ENCODE data around the gene MCCC2. TPM values are rescaled to one million over a fixed set of nuclear protein-coding genes. Genes with fewer than 3 reads are reported as not detected.
A peak's percentile ranks its signal among the peaks of the same experiment; 100 is the strongest.
"Not testable (repeated sequence)": the region's sequence is repeated elsewhere in the genome, so short reads cannot be mapped to it uniquely, and the experiment has no call there.

The MCCC2 gene
- total and polyA plus RNA-seq, 2 experiments from 2014 or later = 31.9 to 59.1 TPM

DNA sequence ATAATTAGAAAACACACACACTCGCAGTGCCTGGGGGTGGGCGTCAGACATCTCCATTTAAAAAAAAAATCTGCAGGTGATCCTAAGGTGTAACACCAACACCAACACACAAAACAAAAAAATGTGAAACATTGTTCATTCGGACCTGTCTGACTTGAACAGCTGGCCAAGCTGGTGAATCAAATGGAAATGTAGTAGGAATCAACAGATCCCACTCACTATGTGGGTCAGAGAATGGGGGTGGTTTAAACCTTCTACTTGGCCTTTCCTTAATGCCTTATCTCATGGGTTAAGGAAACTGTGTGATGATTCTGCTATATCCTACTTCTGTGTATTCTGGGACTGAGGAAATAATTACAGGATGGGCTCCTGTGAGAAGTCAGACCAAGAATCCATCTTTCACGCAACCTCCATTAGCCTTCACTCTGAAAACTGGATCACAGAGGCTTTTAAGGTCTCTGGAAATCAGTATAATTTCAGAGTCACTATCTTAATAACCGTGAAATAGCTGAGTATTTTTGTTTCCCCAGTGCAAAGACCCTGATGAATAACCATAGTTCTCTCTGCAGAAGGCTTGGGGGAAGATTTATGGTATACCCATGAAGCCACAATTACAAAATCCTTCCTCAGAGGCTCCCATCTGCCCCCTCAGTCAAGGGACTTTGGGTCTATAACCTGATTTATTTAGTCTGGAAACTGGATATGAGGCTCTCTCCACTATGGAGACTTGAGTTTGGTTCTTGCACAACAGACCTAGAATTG lies 17.2 kb upstream of the MCCC2 start (continued):
- TF ChIP-seq CREB1 (CRISPR knock-in tag; IDR thresholded peaks at IDR 0.05; ENCODE audit: low read depth) (no peak), EZH2phosphoT487 (IDR thresholded peaks at IDR 0.05; ENCODE audit: unreplicated experiment) (no peak), NANOG (IDR thresholded peaks at IDR 0.05; ENCODE audit: borderline replicate concordance) (no peak), ZNF114 (CRISPR knock-in tag; IDR thresholded peaks at IDR 0.05) (no peak), ETS1 (IDR thresholded peaks at IDR 0.05) (no peak), ZNF331 (CRISPR knock-in tag; IDR thresholded peaks at IDR 0.05; ENCODE audit: low read depth) (no peak)

DNA sequence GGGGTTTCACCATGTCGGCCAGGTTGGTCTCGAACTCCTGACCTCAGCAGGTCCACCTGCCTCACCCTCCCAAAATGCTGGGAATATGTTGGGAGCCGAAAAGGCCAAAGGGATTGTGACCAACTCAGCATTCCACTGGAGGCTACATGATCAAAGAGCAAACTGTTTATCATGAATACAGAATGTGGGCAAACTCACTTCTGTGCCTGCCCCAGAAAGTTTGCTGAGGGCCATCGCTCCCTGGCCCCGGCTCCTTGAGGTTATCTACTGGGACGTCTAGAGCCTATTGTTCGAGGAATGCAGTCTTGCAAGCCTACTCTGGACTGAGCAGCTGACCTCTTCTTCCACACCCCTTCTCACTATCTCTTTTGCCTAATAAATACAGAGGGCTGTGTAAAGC lies 15.3 kb upstream of the MCCC2 start:
- not testable (repeated sequence) for H3K27ac Mint-ChIP-seq; ATAC-seq; H3K4me3 Mint-ChIP-seq; H3K4me3 ChIP-seq; H3K27me3 Mint-ChIP-seq (ENCODE audit: insufficient read depth, low read depth, poor library complexity); H3K27ac ChIP-seq (ENCODE audit: low read depth); H3K4me1 ChIP-seq (ENCODE audit: insufficient read depth); H3K79me2 ChIP-seq (replicated peaks; ENCODE audit: insufficient read depth); H3K4me2 ChIP-seq; H3F3A ChIP-seq (replicated peaks; ENCODE audit: low read depth); H2AFZ ChIP-seq; H3K9me2 ChIP-seq (ENCODE audit: insufficient read depth); H3K27me3 ChIP-seq (ENCODE audit: insufficient read depth); H4K20me1 ChIP-seq (replicated peaks; ENCODE audit: insufficient read depth); H3K9me3 Mint-ChIP-seq; H3K36me3 Mint-ChIP-seq (ENCODE audit: low read depth); H3K36me3 ChIP-seq (ENCODE audit: insufficient read depth); DNase-seq (ENCODE audit: low spot score)
- H3K4me1 Mint-ChIP-seq = peaks cover 12% of the 10 kb centered on the region

GRCh38 chr5:71573591-71573990 lies 13.5 kb upstream of the MCCC2 start:
- Mint-ChIP-seq H3K4me1 (peaks cover 12% of the 10 kb centered on the region), H3K27ac (no peak overlapping the region), H3K27me3 (ENCODE audit: insufficient read depth, low read depth, poor library complexity) (peaks cover under 1% of the 10 kb centered on the region), H3K9me3 (peaks cover 10% of the 10 kb centered on the region; the same call in 2 of the 3 replicates), H3K36me3 (ENCODE audit: low read depth) (peaks cover 17% of the 10 kb centered on the region; the same call in 2 of the 3 replicates), H3K4me3 (no peak overlapping the region)
- peaks cover 7% of the 10 kb centered on the region; the same call in 1 of the 2 replicates for H3K9me2 ChIP-seq (ENCODE audit: insufficient read depth)
- no peaks in the 10 kb centered on the region for H3K4me1 ChIP-seq (ENCODE audit: insufficient read depth)
- H3K4me3 ChIP-seq = no peak overlapping the region
- no peaks in the 10 kb centered on the region for H3K79me2 ChIP-seq (replicated peaks; ENCODE audit: insufficient read depth)
- no peak overlapping the region for H3K27ac ChIP-seq (ENCODE audit: low read depth)
- 0 out of 2 replicates have a peak, but pooled peaks cover 7% of the 10 kb centered on the region for H3K36me3 ChIP-seq (ENCODE audit: insufficient read depth)
- ATAC-seq (no peak), DNase-seq (ENCODE audit: low spot score) (no peak)
- no peaks in the 10 kb centered on the region for H3K27me3 ChIP-seq (ENCODE audit: insufficient read depth)
- no peaks in the 10 kb centered on the region; the same call in 1 of the 2 replicates for H4K20me1 ChIP-seq (replicated peaks; ENCODE audit: insufficient read depth)
- 0 out of 2 replicates have a peak, but pooled peaks cover 6% of the 10 kb centered on the region for H3F3A ChIP-seq (replicated peaks; ENCODE audit: low read depth)
- no peak overlapping the region for H3K4me2 ChIP-seq
- TF ChIP-seq, protein P1, sequence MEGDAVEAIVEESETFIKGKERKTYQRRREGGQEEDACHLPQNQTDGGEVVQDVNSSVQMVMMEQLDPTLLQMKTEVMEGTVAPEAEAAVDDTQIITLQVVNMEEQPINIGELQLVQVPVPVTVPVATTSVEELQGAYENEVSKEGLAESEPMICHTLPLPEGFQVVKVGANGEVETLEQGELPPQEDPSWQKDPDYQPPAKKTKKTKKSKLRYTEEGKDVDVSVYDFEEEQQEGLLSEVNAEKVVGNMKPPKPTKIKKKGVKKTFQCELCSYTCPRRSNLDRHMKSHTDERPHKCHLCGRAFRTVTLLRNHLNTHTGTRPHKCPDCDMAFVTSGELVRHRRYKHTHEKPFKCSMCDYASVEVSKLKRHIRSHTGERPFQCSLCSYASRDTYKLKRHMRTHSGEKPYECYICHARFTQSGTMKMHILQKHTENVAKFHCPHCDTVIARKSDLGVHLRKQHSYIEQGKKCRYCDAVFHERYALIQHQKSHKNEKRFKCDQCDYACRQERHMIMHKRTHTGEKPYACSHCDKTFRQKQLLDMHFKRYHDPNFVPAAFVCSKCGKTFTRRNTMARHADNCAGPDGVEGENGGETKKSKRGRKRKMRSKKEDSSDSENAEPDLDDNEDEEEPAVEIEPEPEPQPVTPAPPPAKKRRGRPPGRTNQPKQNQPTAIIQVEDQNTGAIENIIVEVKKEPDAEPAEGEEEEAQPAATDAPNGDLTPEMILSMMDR (conservative IDR thresholded peaks at IDR 0.05; ENCODE audit: low read depth in 2 of 2) = peak in 1 of 2 experiments; percentile 16; a peak in 1 of 4 replicates
- TF ChIP-seq JUNB (IDR thresholded peaks at IDR 0.05; ENCODE audit: unreplicated experiment) (no peak), EZH2 (IDR thresholded peaks at IDR 0.05; ENCODE audit: low read depth, unreplicated experiment) (no peak), NANOG (IDR thresholded peaks at IDR 0.05; ENCODE audit: borderline replicate concordance) (no peak)
- H2AFZ ChIP-seq = no peak overlapping the region

DNA sequence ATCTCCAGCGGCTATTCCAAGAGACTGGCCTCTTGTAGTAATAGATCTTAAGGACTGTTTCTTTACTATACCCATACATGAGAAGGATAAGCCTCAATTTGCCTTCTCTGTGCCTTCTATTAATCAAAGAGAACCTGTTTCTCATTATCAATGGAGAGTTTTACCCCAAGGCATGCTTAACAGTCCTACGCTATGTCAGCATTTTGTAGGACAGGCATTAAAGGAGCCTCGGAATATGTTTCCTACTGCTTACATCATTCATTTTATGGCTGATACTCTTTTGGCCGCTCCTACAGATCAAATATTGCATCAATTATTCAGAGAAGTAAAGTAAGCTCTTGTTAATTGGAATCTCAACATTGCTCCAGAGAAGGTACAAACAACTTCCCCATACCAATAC lies 11.6 kb upstream of the MCCC2 start:
- not testable (repeated sequence) for H3K36me3 ChIP-seq (ENCODE audit: insufficient read depth); H3F3A ChIP-seq (replicated peaks; ENCODE audit: low read depth); H3K27me3 ChIP-seq (ENCODE audit: insufficient read depth); H3K4me1 ChIP-seq (ENCODE audit: insufficient read depth); H2AFZ ChIP-seq; H3K27me3 Mint-ChIP-seq (ENCODE audit: insufficient read depth, low read depth, poor library complexity); H3K4me3 ChIP-seq; H3K9me2 ChIP-seq (ENCODE audit: insufficient read depth); H3K79me2 ChIP-seq (replicated peaks; ENCODE audit: insufficient read depth); H4K20me1 ChIP-seq (replicated peaks; ENCODE audit: insufficient read depth); H3K27ac Mint-ChIP-seq; H3K27ac ChIP-seq (ENCODE audit: low read depth); H3K4me3 Mint-ChIP-seq; DNase-seq (ENCODE audit: low spot score); ATAC-seq; H3K4me2 ChIP-seq
- peaks cover 10% of the 10 kb centered on the region; the same call in 2 of the 3 replicates for H3K9me3 Mint-ChIP-seq
- H3K4me1 Mint-ChIP-seq = peaks cover 12% of the 10 kb centered on the region
- H3K36me3 Mint-ChIP-seq (ENCODE audit: low read depth) = peaks cover 20% of the 10 kb centered on the region; the same call in 2 of the 3 replicates

Data from GM23338 (cell line).